GM12891 (cell line): ENCODE results near the gene MAPK1.

Source experiments
- POLR2A ChIP-seq: IDR thresholded peaks from 2 replicates; pipeline ENCODE4 v1.6.1; 2011; ENCODE audit warnings: low read depth, low read length, control low read depth
- POLR2AphosphoS5 ChIP-seq: IDR thresholded peaks from 2 replicates; pipeline ENCODE4 v1.6.1; 2011; ENCODE audit warnings: low read depth, low read length, control low read depth
- TAF1 ChIP-seq: IDR thresholded peaks from 2 replicates; pipeline ENCODE4 v1.6.1; 2011; ENCODE audit warnings: low read depth, low read length, control low read depth

- no peak for TF ChIP-seq POLR2A
- no peak for TF ChIP-seq POLR2AphosphoS5
- TF ChIP-seq TAF1 = no peak
Measured at GRCh38 chr22:21815357-21815756, 52.1 kb downstream of the MAPK1 start.
